ENCODE data around the gene OPALIN. TPM values are rescaled to one million over a fixed set of nuclear protein-coding genes. Genes with fewer than 3 reads are reported as not detected.

Gene OPALIN, protein sequence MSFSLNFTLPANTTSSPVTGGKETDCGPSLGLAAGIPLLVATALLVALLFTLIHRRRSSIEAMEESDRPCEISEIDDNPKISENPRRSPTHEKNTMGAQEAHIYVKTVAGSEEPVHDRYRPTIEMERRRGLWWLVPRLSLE
- total RNA-seq: not detected in 2 replicates

GRCh38 chr10:96358851-96359540 is at the start of gene OPALIN:
Gene OPALIN, minus strand, starts transcription at chr10:96359002. Its CDS starts 106 bp downstream, at chr10:96358896.

GRCh38 chr10:96304230-96304629 is 54.6 kb downstream of the OPALIN start, which contains the start of gene DNTT:
Gene DNTT, plus strand, starts transcription at chr10:96304434. Its CDS starts 64 bp downstream, at chr10:96304498.

Other genes starting within 250 kb of the OPALIN start
- gene ZNF518A, start 228.7 kb downstream of the OPALIN start, total RNA-seq: 4.6 and 7.8 TPM in 2 replicates
- gene BLNK, start 87.4 kb downstream of the OPALIN start, total RNA-seq: not detected in 2 replicates
- not detected in 2 replicates for gene DNTT, start 54.6 kb downstream of the OPALIN start, total RNA-seq
- not detected in 2 replicates for gene TLL2, start 154.9 kb upstream of the OPALIN start, total RNA-seq
- gene TM9SF3, start 228.0 kb upstream of the OPALIN start, total RNA-seq: 75.9 and 93.1 TPM in 2 replicates

Measured in myometrial cell (primary cell).